Measurements from ENCODE around the gene LILRB5.
"Not testable (repeated sequence)": the region's sequence is repeated elsewhere in the genome, so short reads cannot be mapped to it uniquely, and the experiment has no call there.

DNA sequence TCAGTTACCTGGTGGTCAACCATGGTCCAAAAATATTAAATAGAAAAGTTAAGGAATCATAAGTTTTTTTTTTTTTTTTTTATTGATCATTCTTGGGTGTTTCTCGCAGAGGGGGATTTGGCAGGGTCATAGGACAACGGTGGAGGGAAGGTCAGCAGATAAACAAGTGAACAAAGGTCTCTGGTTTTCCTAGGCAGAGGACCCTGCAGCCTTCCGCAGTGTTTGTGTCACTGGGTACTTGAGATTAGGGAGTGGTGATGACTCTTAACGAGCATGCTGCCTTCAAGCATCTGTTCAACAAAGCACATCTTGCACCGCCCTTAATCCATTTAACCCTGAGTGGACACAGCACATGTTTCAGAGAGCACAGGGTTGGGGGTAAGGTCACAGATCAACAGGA, 42.9 kb downstream of the LILRB5 start:
- TF ChIP-seq, protein P1, sequence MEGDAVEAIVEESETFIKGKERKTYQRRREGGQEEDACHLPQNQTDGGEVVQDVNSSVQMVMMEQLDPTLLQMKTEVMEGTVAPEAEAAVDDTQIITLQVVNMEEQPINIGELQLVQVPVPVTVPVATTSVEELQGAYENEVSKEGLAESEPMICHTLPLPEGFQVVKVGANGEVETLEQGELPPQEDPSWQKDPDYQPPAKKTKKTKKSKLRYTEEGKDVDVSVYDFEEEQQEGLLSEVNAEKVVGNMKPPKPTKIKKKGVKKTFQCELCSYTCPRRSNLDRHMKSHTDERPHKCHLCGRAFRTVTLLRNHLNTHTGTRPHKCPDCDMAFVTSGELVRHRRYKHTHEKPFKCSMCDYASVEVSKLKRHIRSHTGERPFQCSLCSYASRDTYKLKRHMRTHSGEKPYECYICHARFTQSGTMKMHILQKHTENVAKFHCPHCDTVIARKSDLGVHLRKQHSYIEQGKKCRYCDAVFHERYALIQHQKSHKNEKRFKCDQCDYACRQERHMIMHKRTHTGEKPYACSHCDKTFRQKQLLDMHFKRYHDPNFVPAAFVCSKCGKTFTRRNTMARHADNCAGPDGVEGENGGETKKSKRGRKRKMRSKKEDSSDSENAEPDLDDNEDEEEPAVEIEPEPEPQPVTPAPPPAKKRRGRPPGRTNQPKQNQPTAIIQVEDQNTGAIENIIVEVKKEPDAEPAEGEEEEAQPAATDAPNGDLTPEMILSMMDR (IDR thresholded peaks at IDR 0.05) = not testable (repeated sequence)
- not testable (repeated sequence) for TF ChIP-seq POLR2A (IDR thresholded peaks at IDR 0.05)

Data from heart left ventricle (tissue), 13 donors.